ENCODE measurements around the gene DGKD. TPM values are rescaled to one million over a fixed set of nuclear protein-coding genes. Genes with fewer than 3 reads are reported as not detected.

The DGKD gene
- total and polyA plus RNA-seq, 12 donors: 6.8 to 43.8 (median 16.5) TPM

DNA sequence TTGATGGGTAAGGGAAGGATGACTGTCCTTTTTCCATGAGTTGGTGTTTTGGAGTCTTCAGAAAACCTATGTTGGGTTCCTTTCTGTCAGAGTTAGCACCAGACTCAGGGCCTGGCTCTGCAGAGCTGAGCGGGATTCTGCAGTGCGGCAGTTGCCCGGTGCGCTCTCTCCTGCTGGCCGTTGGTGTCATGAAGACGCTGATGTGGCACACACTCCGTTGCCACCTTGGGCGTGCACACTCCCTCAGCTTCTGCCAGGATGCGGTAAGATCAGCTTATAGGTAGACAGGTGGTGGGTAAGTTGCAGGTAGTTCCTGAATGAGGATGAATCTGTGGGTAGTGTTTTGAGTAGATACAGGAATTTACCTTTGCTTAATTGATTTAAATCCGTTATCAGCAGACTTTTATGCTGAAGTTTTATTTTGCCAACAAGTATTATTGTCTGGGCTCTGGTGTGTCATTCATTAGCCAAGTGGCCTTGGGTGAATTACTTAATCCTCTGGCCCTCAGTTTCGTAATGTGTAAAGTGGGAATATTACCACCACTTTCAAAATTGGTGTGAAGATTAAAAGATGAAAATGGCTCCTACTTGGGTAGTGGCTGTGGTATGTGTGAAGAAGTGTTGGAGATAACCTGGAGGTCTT is 26.8 kb downstream of the DGKD start:
- TF ChIP-seq, protein P1, sequence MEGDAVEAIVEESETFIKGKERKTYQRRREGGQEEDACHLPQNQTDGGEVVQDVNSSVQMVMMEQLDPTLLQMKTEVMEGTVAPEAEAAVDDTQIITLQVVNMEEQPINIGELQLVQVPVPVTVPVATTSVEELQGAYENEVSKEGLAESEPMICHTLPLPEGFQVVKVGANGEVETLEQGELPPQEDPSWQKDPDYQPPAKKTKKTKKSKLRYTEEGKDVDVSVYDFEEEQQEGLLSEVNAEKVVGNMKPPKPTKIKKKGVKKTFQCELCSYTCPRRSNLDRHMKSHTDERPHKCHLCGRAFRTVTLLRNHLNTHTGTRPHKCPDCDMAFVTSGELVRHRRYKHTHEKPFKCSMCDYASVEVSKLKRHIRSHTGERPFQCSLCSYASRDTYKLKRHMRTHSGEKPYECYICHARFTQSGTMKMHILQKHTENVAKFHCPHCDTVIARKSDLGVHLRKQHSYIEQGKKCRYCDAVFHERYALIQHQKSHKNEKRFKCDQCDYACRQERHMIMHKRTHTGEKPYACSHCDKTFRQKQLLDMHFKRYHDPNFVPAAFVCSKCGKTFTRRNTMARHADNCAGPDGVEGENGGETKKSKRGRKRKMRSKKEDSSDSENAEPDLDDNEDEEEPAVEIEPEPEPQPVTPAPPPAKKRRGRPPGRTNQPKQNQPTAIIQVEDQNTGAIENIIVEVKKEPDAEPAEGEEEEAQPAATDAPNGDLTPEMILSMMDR (IDR thresholded peaks at IDR 0.05): no peak
- no peak for TF ChIP-seq POLR2A (IDR thresholded peaks at IDR 0.05)
- H3K4me1 ChIP-seq (replicated peaks in 1 of 2): no peaks in the 10 kb centered on the region
- H3K27me3 ChIP-seq: no peaks in the 10 kb centered on the region
- H3K36me3 ChIP-seq (replicated peaks in 1 of 2): no peaks in the 10 kb centered on the region
- no peaks in the 10 kb centered on the region for H3K9me3 ChIP-seq (replicated peaks in 1 of 3)
- H3K27ac ChIP-seq: no peak overlapping the region
- intact Hi-C loops (cut with DNase I): no loop called here
- 83 to 93% (median 88%) methylated on average over 9 to 11 of the region's 11 CpGs for WGBS, 4 donors
- H3K4me3 ChIP-seq: no peak overlapping the region
- DNase-seq: no peak

DNA sequence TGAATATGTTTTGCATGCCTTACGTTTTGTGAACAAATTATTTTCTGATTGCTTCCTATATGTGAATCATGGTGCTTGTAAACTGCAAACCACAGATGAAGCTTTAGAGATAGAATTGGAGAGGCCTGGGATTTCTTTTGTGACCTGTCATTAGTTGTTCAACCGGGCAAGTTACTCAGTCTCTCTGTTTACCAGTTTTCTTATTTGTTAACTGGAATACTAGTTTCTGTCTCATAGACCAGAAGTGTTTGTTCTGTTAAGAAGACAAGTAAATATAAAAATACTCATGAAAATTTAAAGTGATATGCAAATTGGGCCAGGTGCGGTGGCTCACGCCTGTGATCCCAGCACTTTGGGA is 27.3 kb downstream of the DGKD start:
- DNase-seq: no peak
- Histone ChIP-seq H3K27ac (no peak overlapping the region), H3K27me3 (no peaks in the 10 kb centered on the region), H3K4me3 (no peak overlapping the region), H3K9me3 (replicated peaks in 1 of 3) (no peaks in the 10 kb centered on the region), H3K36me3 (replicated peaks in 1 of 2) (no peaks in the 10 kb centered on the region), H3K4me1 (replicated peaks in 1 of 2) (no peaks in the 10 kb centered on the region)
- TF ChIP-seq, protein P1 (IDR thresholded peaks at IDR 0.05): no peak
- no peak for TF ChIP-seq POLR2A (IDR thresholded peaks at IDR 0.05)
- intact Hi-C loops (cut with DNase I): no loop called here
- 92 to 97% (median 95%) methylated on average over 4 of the region's 4 CpGs for WGBS, 4 donors

DNA sequence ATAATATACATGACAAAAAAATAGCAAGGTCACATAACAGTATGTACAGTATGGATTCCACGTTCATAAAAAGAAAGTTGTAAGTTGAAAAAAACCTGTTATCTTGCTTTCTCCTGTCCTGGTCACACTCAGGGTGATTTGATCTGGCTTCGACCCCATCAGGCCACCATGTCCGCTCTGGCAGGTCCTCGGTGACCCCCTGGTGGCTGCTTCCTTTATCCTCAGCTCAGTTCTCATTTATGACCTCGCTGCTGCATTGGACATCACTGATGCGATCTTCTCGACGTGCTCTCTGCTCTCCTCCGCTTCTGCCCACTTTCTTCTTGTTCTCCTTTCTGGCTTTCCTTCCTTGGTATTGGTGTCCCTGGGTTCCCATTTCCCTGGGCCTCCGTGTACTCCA is 29.7 kb downstream of the DGKD start:
- TF ChIP-seq POLR2A (IDR thresholded peaks at IDR 0.05): no peak
- TF ChIP-seq, protein P1 (IDR thresholded peaks at IDR 0.05): no peak
- 86 to 94% (median 91%) methylated on average over 10 of the region's 10 CpGs for WGBS, 4 donors
- Histone ChIP-seq H3K36me3 (replicated peaks in 1 of 2) (no peaks in the 10 kb centered on the region), H3K4me3 (no peak overlapping the region), H3K27me3 (no peaks in the 10 kb centered on the region), H3K27ac (no peak overlapping the region), H3K4me1 (replicated peaks in 1 of 2) (peaks cover 16 to 19% of the 10 kb centered on the region in 2 donors), H3K9me3 (replicated peaks in 1 of 3) (no peaks in the 10 kb centered on the region)
- intact Hi-C loops (cut with DNase I): no loop called here
- DNase-seq: no peak

DNA sequence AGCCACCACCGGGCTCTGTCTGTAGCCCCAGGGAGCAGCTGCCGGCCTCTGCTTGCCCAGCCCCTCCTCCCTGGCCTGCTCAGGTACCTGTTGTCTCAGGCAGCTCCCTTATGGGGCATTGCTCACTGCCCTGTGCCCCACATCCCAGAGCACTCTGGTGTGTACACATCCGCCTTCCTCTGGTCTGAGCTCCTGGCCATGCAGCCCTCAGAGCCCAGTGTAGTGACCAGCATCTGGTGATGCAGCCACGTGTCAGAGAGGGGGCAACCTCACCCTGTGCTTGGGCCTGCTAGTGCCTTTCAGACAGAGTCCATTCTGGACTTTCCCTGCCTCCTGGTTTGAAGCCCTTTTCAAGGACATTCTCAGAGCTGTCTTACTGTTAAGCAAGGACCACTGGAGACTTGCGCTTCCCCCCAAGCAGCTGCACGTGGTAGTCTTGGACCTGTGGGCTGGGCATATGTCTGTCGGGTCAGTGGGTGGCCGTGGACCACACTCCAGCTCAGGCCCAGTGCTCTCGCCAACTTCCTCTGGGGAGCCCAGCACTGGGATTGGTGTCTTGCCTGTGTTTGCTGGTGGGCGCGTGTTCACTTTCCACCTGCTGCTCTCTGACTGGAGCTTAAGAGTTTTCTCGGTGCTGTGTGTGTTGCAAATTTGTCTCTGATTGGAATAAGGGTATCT is 30.7 kb downstream of the DGKD start:
- intact Hi-C loops (cut with DNase I): no loop called here
- Histone ChIP-seq H3K4me1 (replicated peaks in 1 of 2) (peaks cover 16 to 19% of the 10 kb centered on the region in 2 donors), H3K9me3 (replicated peaks in 1 of 3) (no peaks in the 10 kb centered on the region), H3K27ac (no peak overlapping the region), H3K4me3 (no peak overlapping the region), H3K36me3 (replicated peaks in 1 of 2) (no peaks in the 10 kb centered on the region), H3K27me3 (no peaks in the 10 kb centered on the region)
- TF ChIP-seq POLR2A (IDR thresholded peaks at IDR 0.05): no peak
- TF ChIP-seq, protein P1 (IDR thresholded peaks at IDR 0.05): no peak
- 85 to 93% (median 87%) methylated on average over 12 of the region's 12 CpGs for WGBS, 4 donors
- no peak for DNase-seq
